Measurements from ENCODE around the gene ARHGAP6. TPM values are rescaled to one million over a fixed set of nuclear protein-coding genes. Genes with fewer than 3 reads are reported as not detected.

Gene ARHGAP6
- 1 to 10 TPM in 1 of 6 experiments, under 1 TPM in 5; 0.51 to 1.0 (median 0.69) TPM for total RNA-seq (2021; fragmentation: NEBNext Ultra II Directional; extraction: Animal tissue kit (Norgen Biotek cat#: 25700))
- long read RNA-seq, partial matches to known transcripts, result 1 of 3 reads
- long read RNA-seq, other reads (novel, unspliced or antisense), result 1 of 3 reads

GRCh38 chrX:11665168-11666111 is at the start of gene ARHGAP6:
Gene ARHGAP6 (minus strand): TSS chrX:11665920. CDS start chrX:11664828, 1,092 bp downstream.
- Mint-ChIP-seq H3K4me3 (peak within 1 kb of the TSS; percentile 76), H3K36me3 (ENCODE audit: low read depth) (no peaks in the 10 kb centered on the region), H3K27ac (no peak within 1 kb of the TSS), H3K4me1 (ENCODE audit: low read depth) (no peaks in the 10 kb centered on the region), H3K9me3 (no peaks in the 10 kb centered on the region), H3K27me3 (ENCODE audit: insufficient read depth) (peaks cover 2% of the 10 kb centered on the region; the same call in 1 of the 2 replicates)
- TF ChIP-seq, protein P1, sequence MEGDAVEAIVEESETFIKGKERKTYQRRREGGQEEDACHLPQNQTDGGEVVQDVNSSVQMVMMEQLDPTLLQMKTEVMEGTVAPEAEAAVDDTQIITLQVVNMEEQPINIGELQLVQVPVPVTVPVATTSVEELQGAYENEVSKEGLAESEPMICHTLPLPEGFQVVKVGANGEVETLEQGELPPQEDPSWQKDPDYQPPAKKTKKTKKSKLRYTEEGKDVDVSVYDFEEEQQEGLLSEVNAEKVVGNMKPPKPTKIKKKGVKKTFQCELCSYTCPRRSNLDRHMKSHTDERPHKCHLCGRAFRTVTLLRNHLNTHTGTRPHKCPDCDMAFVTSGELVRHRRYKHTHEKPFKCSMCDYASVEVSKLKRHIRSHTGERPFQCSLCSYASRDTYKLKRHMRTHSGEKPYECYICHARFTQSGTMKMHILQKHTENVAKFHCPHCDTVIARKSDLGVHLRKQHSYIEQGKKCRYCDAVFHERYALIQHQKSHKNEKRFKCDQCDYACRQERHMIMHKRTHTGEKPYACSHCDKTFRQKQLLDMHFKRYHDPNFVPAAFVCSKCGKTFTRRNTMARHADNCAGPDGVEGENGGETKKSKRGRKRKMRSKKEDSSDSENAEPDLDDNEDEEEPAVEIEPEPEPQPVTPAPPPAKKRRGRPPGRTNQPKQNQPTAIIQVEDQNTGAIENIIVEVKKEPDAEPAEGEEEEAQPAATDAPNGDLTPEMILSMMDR (IDR thresholded peaks at IDR 0.05), result no peak
- no peak for DNase-seq

DNA sequence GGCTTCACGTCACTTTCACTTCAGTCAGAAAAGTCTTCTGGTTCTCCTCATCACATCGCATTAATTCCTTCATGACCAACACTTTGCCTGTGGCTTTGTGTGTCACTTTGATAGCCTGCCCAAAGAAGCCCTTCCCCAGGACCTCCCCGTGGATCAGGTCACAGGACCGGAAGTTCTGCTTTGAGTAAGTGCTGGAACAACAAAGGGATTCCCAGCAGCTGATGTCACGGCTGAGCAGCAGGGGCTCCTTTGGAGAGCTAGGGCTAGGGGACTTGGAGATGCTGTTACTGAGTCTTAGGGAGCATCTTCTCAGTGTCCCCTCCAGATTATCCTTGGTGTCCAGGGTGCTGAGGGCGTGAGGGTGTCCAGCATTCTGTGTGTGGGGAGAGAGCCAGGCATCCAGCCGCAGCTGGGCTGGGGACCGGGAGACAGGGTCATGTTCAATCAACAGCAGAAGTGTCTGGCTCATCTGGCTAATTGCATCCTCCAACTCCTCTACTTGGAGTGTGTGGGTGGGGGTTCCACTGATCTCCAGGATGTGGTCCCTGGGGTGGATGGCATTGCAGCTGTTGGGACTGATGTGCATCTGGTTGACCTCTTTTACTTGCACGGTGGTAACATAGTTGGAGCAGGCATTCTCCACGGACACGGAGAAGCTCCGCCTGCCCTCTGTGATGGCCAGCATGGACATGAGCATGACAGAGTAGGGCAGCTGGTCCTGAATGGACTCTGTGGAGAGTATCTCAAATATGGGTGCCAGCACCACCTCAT is 39.2 kb upstream of the ARHGAP6 start:
- Mint-ChIP-seq H3K27me3 (ENCODE audit: insufficient read depth) (no peaks in the 10 kb centered on the region), H3K36me3 (ENCODE audit: low read depth) (no peaks in the 10 kb centered on the region), H3K27ac (no peak overlapping the region), H3K4me3 (no peak overlapping the region; the same call in 1 of the 2 replicates), H3K4me1 (ENCODE audit: low read depth) (peaks cover 5% of the 10 kb centered on the region; the same call in 1 of the 2 replicates), H3K9me3 (no peaks in the 10 kb centered on the region)
- TF ChIP-seq, protein P1 (IDR thresholded peaks at IDR 0.05), result no peak
- no peak for DNase-seq

DNA sequence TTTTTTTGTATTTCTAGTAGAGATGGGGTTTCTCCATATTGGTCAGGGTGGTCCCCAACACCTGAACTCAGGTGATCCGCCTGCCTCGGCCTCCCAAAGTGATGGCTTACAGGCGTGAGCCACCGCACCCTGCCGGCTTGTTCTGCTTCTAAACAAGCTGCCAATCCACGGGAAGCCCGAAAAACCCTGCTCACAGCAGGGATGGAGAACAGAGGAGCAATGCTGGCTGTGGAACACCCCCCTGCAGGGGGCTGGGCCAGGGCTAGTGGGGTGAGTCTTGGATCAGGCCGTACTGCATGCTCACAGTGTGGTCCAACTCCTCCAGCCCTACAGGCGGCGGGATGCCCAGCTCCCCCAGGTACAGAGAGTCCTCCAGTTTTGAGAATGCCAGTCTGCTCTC is 38.1 kb upstream of the ARHGAP6 start:
- H3K4me3 Mint-ChIP-seq, result no peak overlapping the region
- no peak overlapping the region for H3K27ac Mint-ChIP-seq
- no peaks in the 10 kb centered on the region for H3K27me3 Mint-ChIP-seq (ENCODE audit: insufficient read depth)
- DNase-seq, result no peak
- peaks cover 5% of the 10 kb centered on the region; the same call in 1 of the 2 replicates for H3K4me1 Mint-ChIP-seq (ENCODE audit: low read depth)
- no peaks in the 10 kb centered on the region for H3K9me3 Mint-ChIP-seq
- H3K36me3 Mint-ChIP-seq (ENCODE audit: low read depth), result no peaks in the 10 kb centered on the region
- TF ChIP-seq, protein P1 (IDR thresholded peaks at IDR 0.05), result no peak

DNA sequence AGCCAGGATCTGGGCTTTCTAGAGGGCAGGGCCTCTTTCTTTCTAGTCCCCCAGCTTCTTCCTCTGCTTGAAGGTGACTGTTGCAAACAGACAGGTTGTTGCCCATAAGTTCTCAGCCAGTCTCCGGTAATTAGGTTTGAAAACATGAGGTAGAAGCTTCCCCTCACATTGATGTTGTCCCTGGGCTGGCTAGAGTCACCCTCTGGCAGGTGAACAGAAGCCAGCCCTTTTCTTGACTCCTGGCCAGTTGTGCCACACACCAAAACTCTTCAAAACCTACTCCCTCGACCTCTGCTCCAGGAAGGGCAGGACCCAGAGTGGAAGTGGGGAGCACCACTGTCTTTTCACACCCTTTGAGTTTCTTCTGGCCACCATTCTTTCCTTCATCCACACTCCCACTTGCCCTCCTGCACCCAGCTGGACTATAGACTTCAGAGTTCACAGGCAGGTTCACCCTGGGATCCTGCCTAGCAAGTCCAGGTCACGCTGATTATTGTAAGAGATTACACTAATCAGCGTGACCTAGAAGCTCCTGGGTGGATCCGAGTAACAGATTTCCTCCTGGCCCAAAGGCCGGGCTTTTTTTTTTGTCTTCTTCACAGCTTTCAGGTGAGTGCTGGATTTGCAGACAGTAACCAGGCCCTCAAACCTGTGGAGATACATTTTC is 37.4 kb upstream of the ARHGAP6 start:
- H3K4me1 Mint-ChIP-seq (ENCODE audit: low read depth), result peaks cover 5% of the 10 kb centered on the region; the same call in 1 of the 2 replicates
- no peaks in the 10 kb centered on the region for H3K9me3 Mint-ChIP-seq
- no peaks in the 10 kb centered on the region for H3K27me3 Mint-ChIP-seq (ENCODE audit: insufficient read depth)
- no peak for DNase-seq
- no peak overlapping the region for H3K27ac Mint-ChIP-seq
- H3K4me3 Mint-ChIP-seq, result no peak overlapping the region
- TF ChIP-seq, protein P1 (IDR thresholded peaks at IDR 0.05), result no peak
- H3K36me3 Mint-ChIP-seq (ENCODE audit: low read depth), result no peaks in the 10 kb centered on the region

DNA sequence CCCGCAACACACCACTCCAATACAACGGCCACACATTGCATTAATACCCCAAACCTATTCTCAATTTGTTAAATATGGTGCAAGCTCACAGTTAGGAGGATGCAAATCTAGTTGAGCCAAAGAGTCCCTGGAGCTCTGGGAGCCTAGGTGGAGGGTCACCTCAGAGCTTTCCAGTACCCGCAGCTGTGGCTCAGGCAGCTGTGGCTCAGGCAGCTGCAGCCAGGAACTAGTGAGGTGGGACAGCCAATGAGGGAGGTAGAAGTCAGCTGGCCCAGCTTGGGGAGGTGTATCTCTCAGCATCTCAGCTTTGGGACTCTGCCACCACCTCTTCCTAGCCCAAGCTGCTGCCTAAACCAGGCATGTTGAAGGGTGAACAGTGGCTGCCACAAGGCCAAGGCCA is 36.7 kb upstream of the ARHGAP6 start:
- Mint-ChIP-seq H3K4me1 (ENCODE audit: low read depth) (peaks cover 5% of the 10 kb centered on the region; the same call in 1 of the 2 replicates), H3K27me3 (ENCODE audit: insufficient read depth) (no peaks in the 10 kb centered on the region), H3K4me3 (no peak overlapping the region), H3K9me3 (no peaks in the 10 kb centered on the region), H3K27ac (no peak overlapping the region), H3K36me3 (ENCODE audit: low read depth) (no peaks in the 10 kb centered on the region)
- DNase-seq, result no peak
- TF ChIP-seq, protein P1 (IDR thresholded peaks at IDR 0.05), result no peak

Measured in HFFc6 (cell line).